K562 treated with DMSO at 1 percent for 4 hours (cell line): ENCODE measurements around the gene TBC1D26. TPM values are rescaled to one million over a fixed set of nuclear protein-coding genes. Genes with fewer than 3 reads are reported as not detected.

Source experiments
- total RNA-seq: library from RNA; unstranded; fragments of 300-600 nt; gene quantifications from 2 replicates; pipeline ENCODE4 v1.2.3, GENCODE V29; 2022; ENCODE audit not compliant: insufficient read depth

The TBC1D26 gene
- not detected in 2 replicates for total RNA-seq

DNA sequence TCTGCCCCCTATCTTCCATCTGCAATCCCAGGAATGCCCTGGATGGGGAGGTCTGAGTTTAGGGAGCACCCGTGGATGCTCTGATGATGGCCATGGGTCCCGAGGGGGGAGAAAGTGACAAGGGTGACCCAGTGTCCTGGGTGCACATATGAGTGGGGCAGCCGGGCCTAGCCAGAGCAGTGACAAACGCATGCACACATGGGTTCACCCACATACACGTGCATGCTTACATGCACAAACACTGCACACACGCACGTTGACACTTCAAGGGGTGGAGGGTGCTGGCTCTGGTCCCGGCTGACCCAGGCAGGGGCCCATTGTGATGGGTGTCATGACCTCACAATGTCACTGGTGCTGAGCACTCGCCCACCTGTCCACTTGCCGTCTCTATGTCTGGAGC is at the start of gene TBC1D26:
Gene TBC1D26 (plus strand): TSS at position 384 of the 400 bp plus-strand sequence. CDS start 3,066 bp downstream, outside the sequence.

DNA sequence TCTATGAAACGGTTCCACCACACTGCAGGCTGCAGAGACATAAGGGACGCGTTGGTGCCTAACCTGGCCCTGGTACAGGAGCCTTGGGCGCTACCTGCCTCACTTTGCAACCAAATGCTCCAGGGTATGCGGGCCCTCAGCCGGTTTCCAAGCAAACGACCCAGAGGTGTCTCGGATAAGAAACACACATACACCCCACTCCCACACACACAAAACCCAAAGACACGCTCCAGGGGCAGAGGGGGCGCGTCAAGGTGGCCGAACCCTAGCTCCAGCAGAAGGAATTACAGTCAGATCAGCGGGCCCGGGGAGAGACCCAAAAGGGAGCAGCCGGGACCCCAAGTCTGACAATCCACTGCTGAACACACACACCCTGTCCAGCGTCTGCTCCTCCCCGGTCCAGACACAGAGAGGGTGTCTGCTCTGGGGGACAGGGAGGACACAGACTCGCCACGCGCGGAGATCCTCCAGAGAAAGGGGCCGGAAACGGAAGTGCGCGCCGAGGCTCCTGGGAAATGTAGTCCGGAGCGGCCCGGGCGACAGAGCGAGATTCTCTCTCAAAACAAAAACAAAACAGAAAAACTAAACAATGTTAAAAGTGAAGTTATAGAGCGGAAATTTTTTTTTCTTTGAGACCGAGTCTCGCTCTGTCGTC is 48.1 kb upstream of the TBC1D26 start, which contains the start of gene TRIM16:
Gene TRIM16 (minus strand): TSS at position 488 of the 655 bp plus-strand sequence. CDS start 32,702 bp downstream, outside the sequence.

DNA sequence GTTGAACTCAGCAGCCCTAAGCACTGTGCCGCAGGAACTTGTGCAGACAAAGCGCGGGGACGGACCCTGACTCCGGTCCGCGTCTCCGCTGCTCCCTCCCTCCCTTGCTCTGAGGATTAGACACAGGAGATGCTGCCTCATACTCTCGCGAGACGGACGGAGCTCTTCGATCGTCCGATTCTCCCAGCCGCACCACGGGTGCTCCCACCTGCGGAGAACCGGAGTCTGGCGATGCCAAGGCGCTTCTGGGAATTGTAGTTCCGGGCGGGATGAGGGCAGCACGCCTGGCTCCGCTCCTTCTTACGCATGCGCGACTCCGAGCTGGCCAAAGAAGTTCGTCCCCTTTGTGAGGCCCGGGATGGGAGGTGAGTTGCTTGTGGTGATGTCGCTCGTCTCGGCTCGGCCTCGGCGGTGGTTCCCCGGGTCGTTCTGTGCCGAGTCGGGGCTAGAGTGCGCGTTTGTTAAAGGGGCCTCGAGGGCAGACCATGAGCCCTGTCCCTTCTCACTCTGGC is 32.6 kb upstream of the TBC1D26 start, which contains the start of gene ZNF286A:
Gene ZNF286A (plus strand): TSS at position 340 of the 512 bp plus-strand sequence. CDS start 578 bp downstream, outside the sequence.

Other genes with a start within 250 kb of the TBC1D26 start
- 4.9 and 8.2 TPM in 2 replicates for gene TVP23C, start 168.8 kb upstream of the TBC1D26 start, total RNA-seq
- not detected in 2 replicates for gene FBXW10B, start 112.6 kb upstream of the TBC1D26 start, total RNA-seq
- gene TRIM16, start 48.0 kb upstream of the TBC1D26 start, total RNA-seq: 6.3 and 8.9 TPM in 2 replicates
- gene ZNF286A, start 32.5 kb upstream of the TBC1D26 start, total RNA-seq: 4.4 and 5.7 TPM in 2 replicates
- 4.1 and 4.4 TPM in 2 replicates for gene ADORA2B, start 212.8 kb downstream of the TBC1D26 start, total RNA-seq